Keratinocyte (primary cell): ENCODE measurements around the gene ST6GALNAC6.

Experiments
- EZH2 ChIP-seq: IDR thresholded peaks from one replicate; pipeline ENCODE4 v1.6.1; 2012; ENCODE audit warnings: inconsistent platforms, mild to moderate bottlenecking, low read length, moderate library complexity
- TF ChIP-seq, protein P1 (sequence below), 3 experiments: IDR thresholded peaks in 1 of 3; conservative IDR thresholded peaks in 1 of 3; optimal IDR thresholded peaks in 1 of 3; 2 replicates in 2 of 3; 3 replicates in 1 of 3; pipeline versions ENCODE3 to v1.5.1; 2011; ENCODE audit warnings: low read length in 3 of 3, mild to moderate bottlenecking in 3 of 3, moderate library complexity in 2 of 3, control low read depth in 1 of 3, inconsistent platforms in 1 of 3; ENCODE audit not compliant: insufficient read depth in 2 of 3; ENCODE audit errors: extremely low read depth in 1 of 3

DNA sequence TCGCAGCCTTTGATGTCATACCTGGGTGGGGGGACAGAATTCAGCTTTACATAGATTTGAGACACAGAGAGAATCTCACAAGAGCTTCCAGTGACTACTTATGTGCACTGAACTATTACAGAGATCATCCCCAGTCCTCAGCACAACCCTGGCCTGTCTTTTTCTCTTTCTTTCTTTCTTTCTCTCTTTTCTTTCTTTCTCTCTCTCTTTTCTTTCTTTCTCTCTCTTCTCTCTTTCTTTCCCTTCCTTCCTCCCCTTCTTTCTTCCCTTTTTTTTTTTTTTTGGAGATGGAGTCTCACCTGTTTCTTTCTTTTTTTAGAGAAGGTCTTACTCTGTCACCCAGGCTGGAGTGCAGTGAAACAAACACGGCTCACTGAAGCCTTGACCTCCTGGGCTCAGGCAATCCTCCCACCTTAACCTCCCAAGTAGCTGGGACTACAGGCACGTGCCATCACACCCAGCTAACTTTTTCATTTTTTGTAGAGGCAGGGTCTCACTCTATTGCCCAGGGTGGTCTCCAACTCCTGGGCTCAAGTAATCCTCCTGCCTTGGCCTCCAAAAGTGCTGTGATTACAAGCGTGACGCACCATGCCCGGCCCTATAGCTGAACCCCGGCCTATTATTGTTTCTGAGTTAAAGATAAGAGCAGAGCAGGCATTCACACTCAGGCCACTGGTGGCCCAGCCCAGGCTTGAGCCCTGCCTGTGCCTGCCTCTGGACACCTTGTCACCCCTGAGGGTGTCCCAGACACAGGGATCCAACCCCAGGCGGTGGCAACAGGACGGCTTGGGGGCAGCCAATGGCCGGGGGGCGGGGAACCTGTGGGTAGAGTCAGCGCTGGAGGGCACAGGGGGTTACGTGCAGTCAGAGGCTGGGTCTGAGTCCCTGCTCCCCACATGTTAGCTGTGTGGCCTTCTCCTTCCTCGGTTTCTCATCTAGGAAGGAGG, 26.8 kb upstream of the ST6GALNAC6 start:
- TF ChIP-seq, protein P1, sequence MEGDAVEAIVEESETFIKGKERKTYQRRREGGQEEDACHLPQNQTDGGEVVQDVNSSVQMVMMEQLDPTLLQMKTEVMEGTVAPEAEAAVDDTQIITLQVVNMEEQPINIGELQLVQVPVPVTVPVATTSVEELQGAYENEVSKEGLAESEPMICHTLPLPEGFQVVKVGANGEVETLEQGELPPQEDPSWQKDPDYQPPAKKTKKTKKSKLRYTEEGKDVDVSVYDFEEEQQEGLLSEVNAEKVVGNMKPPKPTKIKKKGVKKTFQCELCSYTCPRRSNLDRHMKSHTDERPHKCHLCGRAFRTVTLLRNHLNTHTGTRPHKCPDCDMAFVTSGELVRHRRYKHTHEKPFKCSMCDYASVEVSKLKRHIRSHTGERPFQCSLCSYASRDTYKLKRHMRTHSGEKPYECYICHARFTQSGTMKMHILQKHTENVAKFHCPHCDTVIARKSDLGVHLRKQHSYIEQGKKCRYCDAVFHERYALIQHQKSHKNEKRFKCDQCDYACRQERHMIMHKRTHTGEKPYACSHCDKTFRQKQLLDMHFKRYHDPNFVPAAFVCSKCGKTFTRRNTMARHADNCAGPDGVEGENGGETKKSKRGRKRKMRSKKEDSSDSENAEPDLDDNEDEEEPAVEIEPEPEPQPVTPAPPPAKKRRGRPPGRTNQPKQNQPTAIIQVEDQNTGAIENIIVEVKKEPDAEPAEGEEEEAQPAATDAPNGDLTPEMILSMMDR (optimal IDR thresholded peaks at IDR 0.05 in 1 of 3, IDR thresholded peaks at IDR 0.05 in 1 of 3, conservative IDR thresholded peaks at IDR 0.05 in 1 of 3; ENCODE audit: extremely low read depth in 1 of 3, insufficient read depth in 2 of 3, low read length in 3 of 3) = no peak
- TF ChIP-seq EZH2 = no peak
